Lung (tissue), 12 donors: ENCODE results near the gene IL34. TPM values are rescaled to one million over a fixed set of nuclear protein-coding genes. Genes with fewer than 3 reads are reported as not detected.

Experiments used
- ATAC-seq: fragments of 200-7000 bp; cut with Tn5 transposase; one replicate; pipeline ENCODE4 v1.9.1; 2020; ENCODE audit warnings: moderate number of reproducible peaks; ENCODE audit not compliant: insufficient read depth, low FRiP score
- DNase-seq, 3 donors: peaks; one replicate each; pipeline ENCODE4 v3.0.0-alpha.2; 2013 to 2017
- H3K27ac ChIP-seq, 2 donors: one replicate each; pipeline ENCODE4 v1.5.1; 2013; ENCODE audit warnings: mild to moderate bottlenecking in 2 of 2, moderate library complexity in 2 of 2, control low read depth in 1 of 2, inconsistent platforms in 1 of 2, low read depth in 1 of 2, low read length in 1 of 2
- H3K27me3 ChIP-seq, 3 donors: one replicate each; pipeline ENCODE4 v1.5.1; 2013; ENCODE audit warnings: low read length in 2 of 3; ENCODE audit not compliant: control insufficient read depth in 3 of 3, insufficient read depth in 3 of 3
- H3K36me3 ChIP-seq, 4 donors: one replicate each; pipeline ENCODE4 v1.5.1; 2013; ENCODE audit warnings: low read length in 4 of 4, mild to moderate bottlenecking in 1 of 4, moderate library complexity in 1 of 4; ENCODE audit not compliant: control insufficient read depth in 4 of 4, insufficient read depth in 4 of 4
- H3K4me1 ChIP-seq, 5 donors: one replicate each; pipeline ENCODE4 v1.5.1; 2013; ENCODE audit warnings: low read length in 5 of 5, mild to moderate bottlenecking in 2 of 5, moderate library complexity in 1 of 5; ENCODE audit not compliant: control insufficient read depth in 5 of 5, insufficient read depth in 5 of 5
- H3K4me3 ChIP-seq: one replicate; pipeline ENCODE4 v1.5.1; 2013; ENCODE audit warnings: mild to moderate bottlenecking, control low read depth, moderate library complexity
- H3K9ac ChIP-seq, 2 donors: one replicate each; pipeline ENCODE4 v1.5.1; 2013; ENCODE audit warnings: low read length in 2 of 2, control low read depth in 1 of 2; ENCODE audit not compliant: insufficient read depth in 1 of 2
- H3K9me3 ChIP-seq, 4 donors: one replicate each; pipeline ENCODE4 v1.5.1; 2013; ENCODE audit warnings: low read length in 3 of 4, mild to moderate bottlenecking in 1 of 4, moderate library complexity in 1 of 4; ENCODE audit not compliant: control insufficient read depth in 4 of 4, insufficient read depth in 3 of 4
- WGBS, 2 donors: extraction: QIAGEN DNeasy Blood & Tissue Kit; methylation state at CpG; one replicate each; pipeline ENCODE4 v1.1.7; 2013; 5-methylcytosine and 5-hydroxymethylcytosine counted together
- polyA plus RNA-seq, 2 donors: library from polyadenylated mRNA; stranded (reverse); fragments of 200-250 nt; gene quantifications; one replicate each; pipeline ENCODE4 v1.2.1, GENCODE V29; 2013
- total RNA-seq, 2 donors: library from RNA; depleted of rRNA in 1 of 2; stranded (reverse); fragments of >200 nt in 1 of 2; gene quantifications; one replicate each; pipeline ENCODE4 v1.2.1, GENCODE V29; 2014 to 2021
- TF ChIP-seq, protein P1 (sequence below): IDR thresholded peaks from 2 replicates; pipeline ENCODE4 v1.5.1; 2012; ENCODE audit warnings: mild to moderate bottlenecking; ENCODE audit errors: control extremely low read depth, extremely low read depth
- donor health status: control.
- donor health status: control.
- donor health status: Bipolar disorder and iron deficiency.
- donor health status: healthy.
- donor health status: DM: yes; HTN: yes; CAD: no.

IL34 gene
- total and polyA plus RNA-seq, 4 donors, result 1.5 to 13.0 (median 7.1) TPM

DNA sequence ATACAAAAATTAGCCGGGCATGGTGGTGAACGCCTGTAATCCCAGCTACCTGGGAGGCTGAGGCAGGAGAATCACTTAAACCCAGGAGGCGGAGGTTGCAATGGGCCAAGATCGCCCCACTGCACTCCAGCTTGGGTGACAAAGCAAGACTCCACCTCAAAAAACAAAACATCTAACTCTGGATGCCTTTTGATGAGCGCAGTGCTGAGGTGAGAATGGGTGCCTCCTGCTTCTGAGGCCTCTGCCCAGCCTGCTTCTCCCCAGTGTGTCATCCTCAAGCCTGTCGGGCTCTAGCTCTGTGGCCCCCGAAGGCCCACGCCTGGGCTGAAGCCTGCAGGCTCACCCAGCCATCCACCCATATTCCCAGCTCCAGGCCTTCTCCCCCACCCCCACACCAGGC is 50.0 kb downstream of the IL34 start:
- peak overlapping the region; percentile 64 to 71 for H3K27ac ChIP-seq
- TF ChIP-seq, protein P1, sequence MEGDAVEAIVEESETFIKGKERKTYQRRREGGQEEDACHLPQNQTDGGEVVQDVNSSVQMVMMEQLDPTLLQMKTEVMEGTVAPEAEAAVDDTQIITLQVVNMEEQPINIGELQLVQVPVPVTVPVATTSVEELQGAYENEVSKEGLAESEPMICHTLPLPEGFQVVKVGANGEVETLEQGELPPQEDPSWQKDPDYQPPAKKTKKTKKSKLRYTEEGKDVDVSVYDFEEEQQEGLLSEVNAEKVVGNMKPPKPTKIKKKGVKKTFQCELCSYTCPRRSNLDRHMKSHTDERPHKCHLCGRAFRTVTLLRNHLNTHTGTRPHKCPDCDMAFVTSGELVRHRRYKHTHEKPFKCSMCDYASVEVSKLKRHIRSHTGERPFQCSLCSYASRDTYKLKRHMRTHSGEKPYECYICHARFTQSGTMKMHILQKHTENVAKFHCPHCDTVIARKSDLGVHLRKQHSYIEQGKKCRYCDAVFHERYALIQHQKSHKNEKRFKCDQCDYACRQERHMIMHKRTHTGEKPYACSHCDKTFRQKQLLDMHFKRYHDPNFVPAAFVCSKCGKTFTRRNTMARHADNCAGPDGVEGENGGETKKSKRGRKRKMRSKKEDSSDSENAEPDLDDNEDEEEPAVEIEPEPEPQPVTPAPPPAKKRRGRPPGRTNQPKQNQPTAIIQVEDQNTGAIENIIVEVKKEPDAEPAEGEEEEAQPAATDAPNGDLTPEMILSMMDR, result no peak
- H3K36me3 ChIP-seq, result peaks cover 0 to 2% (median 0%) of the 10 kb centered on the region in 4 donors
- peak overlapping the region in 1 of 2 donors; percentile 9 for H3K9ac ChIP-seq
- peaks cover 6 to 72% (median 30%) of the 10 kb centered on the region in 5 donors for H3K4me1 ChIP-seq
- no peaks in the 10 kb centered on the region for H3K9me3 ChIP-seq
- no peak overlapping the region for H3K4me3 ChIP-seq
- no peak for ATAC-seq
- no peak for DNase-seq
- H3K27me3 ChIP-seq, result no peaks in the 10 kb centered on the region
- 85 to 95% methylated on average over 8 of the region's 8 CpGs for WGBS, 2 donors

DNA sequence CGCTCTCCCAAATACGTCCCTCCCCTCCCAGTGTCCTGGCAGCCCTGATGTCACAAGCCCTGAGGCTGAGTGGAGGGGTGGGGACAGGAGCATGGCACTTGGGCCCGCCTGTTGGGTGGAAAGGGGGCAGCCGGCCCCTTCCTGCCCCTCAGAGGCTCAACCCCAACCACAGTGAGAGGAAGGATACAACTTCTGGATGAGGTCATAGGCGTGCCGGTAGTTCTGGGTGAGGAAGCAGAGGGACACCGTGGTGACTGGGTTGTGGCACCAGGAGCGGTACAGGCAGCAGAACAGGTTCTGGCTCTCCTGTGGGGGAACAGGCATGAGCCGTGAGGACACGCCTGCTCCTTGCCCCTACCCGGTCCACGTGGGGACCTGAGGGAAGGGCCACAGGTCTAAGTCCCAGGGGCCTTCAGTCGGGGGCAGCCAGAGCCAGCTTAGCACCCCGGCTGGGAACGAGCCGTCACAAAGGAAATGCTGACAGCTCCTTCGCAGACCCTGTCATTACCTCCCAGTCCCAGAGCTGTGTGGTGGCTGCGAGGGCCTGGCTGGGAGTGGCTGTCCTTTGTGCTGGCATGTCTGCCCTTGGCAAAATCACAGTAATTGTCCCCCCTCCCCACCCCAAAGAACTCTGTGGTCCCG is 50.7 kb downstream of the IL34 start:
- Histone ChIP-seq H3K27ac (peak overlapping the region; percentile 64 to 71), H3K9ac (no peak overlapping the region), H3K4me1 (peaks cover 6 to 72% (median 26%) of the 10 kb centered on the region in 5 donors), H3K4me3 (no peak overlapping the region), H3K9me3 (no peaks in the 10 kb centered on the region), H3K36me3 (peaks cover 0 to 2% (median 0%) of the 10 kb centered on the region in 4 donors), H3K27me3 (no peaks in the 10 kb centered on the region)
- ATAC-seq, result no peak
- 16 to 33% methylated on average over 19 of the region's 19 CpGs for WGBS, 2 donors
- peak; percentile 48 to 71 (median 59) for DNase-seq
- TF ChIP-seq, protein P1, result no peak

DNA sequence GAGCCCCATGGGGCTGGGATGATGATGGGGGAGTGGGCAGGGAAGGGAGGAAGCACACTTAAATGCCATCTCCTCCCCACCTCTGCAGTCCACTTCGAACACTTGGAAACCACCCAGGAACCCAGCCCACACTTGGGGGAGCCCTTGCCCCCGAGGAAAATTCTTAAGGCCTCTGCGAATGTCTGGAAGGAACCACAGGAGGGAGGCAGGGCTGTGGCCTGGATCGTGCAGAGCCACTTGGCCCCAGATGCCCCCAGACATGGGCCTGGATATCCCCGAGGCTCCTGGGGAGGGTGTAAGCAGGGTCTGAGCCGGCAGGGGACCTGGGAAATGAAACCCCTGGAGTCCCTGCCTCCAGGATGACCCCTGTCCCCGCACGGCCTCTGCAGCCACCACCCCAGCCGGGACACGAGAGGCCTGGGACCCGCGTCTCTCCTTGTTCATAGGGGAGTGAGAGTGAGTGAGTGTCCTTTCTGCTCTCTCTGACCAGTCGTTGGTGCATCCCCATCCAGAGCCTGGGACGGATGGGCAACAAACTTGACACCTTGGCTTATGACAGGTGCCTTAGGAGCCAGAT is 51.3 kb downstream of the IL34 start:
- no peaks in the 10 kb centered on the region for H3K27me3 ChIP-seq
- no peak overlapping the region for H3K9ac ChIP-seq
- H3K27ac ChIP-seq, result peak overlapping the region; percentile 64 to 71
- ATAC-seq (no peak), DNase-seq (peak in 1 of 3 donors; percentile 54)
- 58 to 59% methylated on average over 14 of the region's 14 CpGs for WGBS, 2 donors
- no peaks in the 10 kb centered on the region for H3K9me3 ChIP-seq
- peaks cover 6 to 72% (median 23%) of the 10 kb centered on the region in 5 donors for H3K4me1 ChIP-seq
- H3K4me3 ChIP-seq, result no peak overlapping the region
- H3K36me3 ChIP-seq, result peaks cover 0 to 2% (median 0%) of the 10 kb centered on the region in 4 donors
- TF ChIP-seq, protein P1, result no peak
